ENCODE measurements around the gene ZNF749. TPM values are rescaled to one million over a fixed set of nuclear protein-coding genes. Genes with fewer than 3 reads are reported as not detected.

The ZNF749 gene
- polyA plus RNA-seq, 1 of the 3 experiments (the other 2 are of a cell fraction), result 14.9 TPM

GRCh38 chr19:57434386-57435061, 601 bp upstream of the ZNF749 start:
- Histone ChIP-seq H3K79me2 (ENCODE audit: insufficient read depth) (peaks cover 43% of the 10 kb centered on the region), H3K9me3 (no peaks in the 10 kb centered on the region), H3K4me3 (ENCODE audit: low read depth in 2 of 2, low read length in 1 of 2) (peak overlapping the region; percentile 77 to 93), H3K9ac (peak overlapping the region; percentile 52; the same call in 1 of the 2 replicates), H3F3A (replicated peaks; ENCODE audit: insufficient read depth) (no peaks in the 10 kb centered on the region), H3K4me2 (peak overlapping the region; percentile 78), H4K20me1 (ENCODE audit: insufficient read depth) (no peaks in the 10 kb centered on the region), H3K36me3 (replicated peaks in 1 of 2; ENCODE audit: control insufficient read depth in 1 of 2, insufficient read depth in 2 of 2, low read length in 1 of 2) (peaks cover 0 to 6% of the 10 kb centered on the region in 2 experiments), H3K27me3 (ENCODE audit: insufficient read depth) (no peaks in the 10 kb centered on the region), H3K9me2 (no peaks in the 10 kb centered on the region), H3K27ac (ENCODE audit: low read depth in 2 of 2, low read length in 1 of 2) (peak overlapping the region; percentile 21 to 81; a peak in 3 of 4 replicates), H3K4me1 (ENCODE audit: control insufficient read depth in 1 of 2, insufficient read depth in 2 of 2, low read depth in 1 of 2, low read length in 1 of 2) (peaks cover 7 to 8% of the 10 kb centered on the region in 2 experiments; a peak in 3 of 4 replicates), H2AFZ (ENCODE audit: low read depth) (peak overlapping the region; percentile 90)
- no peak for DNase-seq
- ChIA-PET POLR2A (interaction anchor here (0.6 to 1.1 kb wide), 4 partner anchors 8 to 490 kb away, joined by 3 to 4 read pairs (median 4); partner anchors contain the start of genes TRAPPC2B, ZNF304 and ZNF547), CTCF (interaction anchor here (1.4 to 1.6 kb wide), 2 partner anchors 27 to 28 kb away, joined by 3 to 4 read pairs; no protein-coding TSS in a partner anchor)
- WGBS (ENCODE audit: low lambda C conversion rate), result 42% methylated on average over 15 of the region's 15 CpGs
- no peak for TF ChIP-seq TAF1 (IDR thresholded peaks at IDR 0.05; ENCODE audit: borderline replicate concordance, low read depth, low read length)
- TF ChIP-seq TCF12 (IDR thresholded peaks at IDR 0.05), result no peak
- TF ChIP-seq RFX5 (IDR thresholded peaks at IDR 0.05; ENCODE audit: low read length), result 0 out of 2 replicates have a peak, but pooled peaks have one; percentile 6

- Histone ChIP-seq H3K9ac (peak overlapping the region; percentile 83; the same call in 1 of the 2 replicates), H3K36me3 (replicated peaks in 1 of 2; ENCODE audit: control insufficient read depth in 1 of 2, insufficient read depth in 2 of 2, low read length in 1 of 2) (peaks cover 0 to 6% of the 10 kb centered on the region in 2 experiments), H3K4me3 (ENCODE audit: low read depth in 2 of 2, low read length in 1 of 2) (peak overlapping the region; percentile 77 to 93), H3F3A (replicated peaks; ENCODE audit: insufficient read depth) (no peaks in the 10 kb centered on the region), H3K4me1 (ENCODE audit: control insufficient read depth in 1 of 2, insufficient read depth in 2 of 2, low read depth in 1 of 2, low read length in 1 of 2) (peaks cover 7 to 8% of the 10 kb centered on the region in 2 experiments; a peak in 3 of 4 replicates), H3K27ac (ENCODE audit: low read depth in 2 of 2, low read length in 1 of 2) (no peak overlapping the region), H3K79me2 (ENCODE audit: insufficient read depth) (peaks cover 62% of the 10 kb centered on the region), H3K9me2 (no peaks in the 10 kb centered on the region), H4K20me1 (ENCODE audit: insufficient read depth) (no peaks in the 10 kb centered on the region), H2AFZ (ENCODE audit: low read depth) (no peak overlapping the region), H3K9me3 (no peaks in the 10 kb centered on the region), H3K4me2 (peak overlapping the region; percentile 98), H3K27me3 (ENCODE audit: insufficient read depth) (no peaks in the 10 kb centered on the region)
- WGBS (ENCODE audit: low lambda C conversion rate), result 92% methylated on average over 1 of the region's 1 CpG
- POLR2A ChIA-PET, result interaction anchor here (0.6 kb wide), 1 partner anchor 25 kb away, joined by 3 read pairs; no protein-coding TSS in a partner anchor
- TF ChIP-seq RXRA (IDR thresholded peaks at IDR 0.05; ENCODE audit: borderline replicate concordance, low read depth), result no peak
- TF ChIP-seq FOXM1 (IDR thresholded peaks at IDR 0.05; ENCODE audit: low read depth), result no peak
- no peak for TF ChIP-seq ELF1 (IDR thresholded peaks at IDR 0.05)
- TF ChIP-seq EZH2phosphoT487 (IDR thresholded peaks at IDR 0.05; ENCODE audit: borderline replicate concordance, low read depth), result no peak
- no peak for TF ChIP-seq USF1 (IDR thresholded peaks at IDR 0.05; ENCODE audit: borderline replicate concordance, low read depth)
- no peak for TF ChIP-seq TCF12 (IDR thresholded peaks at IDR 0.05)
- no peak for TF ChIP-seq GATA2 (CRISPR knock-in tag; IDR thresholded peaks at IDR 0.05)
- no peak for TF ChIP-seq MXI1 (IDR thresholded peaks at IDR 0.05; ENCODE audit: low read depth, low read length)
- no peak for TF ChIP-seq MEF2A (IDR thresholded peaks at IDR 0.05; ENCODE audit: borderline replicate concordance, low read depth)
- TF ChIP-seq RFX5 (IDR thresholded peaks at IDR 0.05; ENCODE audit: low read length), result no peak
- CTCF ChIA-PET, result interaction anchor here (0.7 to 1.1 kb wide), 2 partner anchors 11 to 30 kb away, joined by 3 read pairs; no protein-coding TSS in a partner anchor
- DNase-seq, result no peak
Observed at GRCh38 chr19:57436417-57436816, 1.3 kb downstream of the ZNF749 start.

Measured in SK-N-SH (cell line).